T-helper 22 cell (primary cell): Measurements from ENCODE around the gene IP6K3.
A peak's percentile ranks its signal among the peaks of the same experiment; 100 is the strongest.

Source experiments
- DNase-seq: peaks from one replicate; pipeline ENCODE4 v3.0.0-alpha.2; 2020; ENCODE audit warnings: low read depth

IP6K3 gene

GRCh38 chr6:33746651-33747100 is at the start of gene IP6K3:
Gene IP6K3 (minus strand): TSS chr6:33746905. CDS start chr6:33735476, 11,429 bp downstream.
- no peak for DNase-seq

- no peak for DNase-seq
These were observed 48.4 kb upstream of the IP6K3 start for GRCh38 chr6:33794910-33795623.

- no peak for DNase-seq
These were observed 46.3 kb upstream of the IP6K3 start for GRCh38 chr6:33792981-33793380.

GRCh38 chr6:33791620-33792019 is 44.9 kb upstream of the IP6K3 start:
- DNase-seq: no peak

- no peak for DNase-seq
These were observed 44.2 kb upstream of the IP6K3 start for GRCh38 chr6:33790910-33791309.

- no peak for DNase-seq
These were observed 43.7 kb upstream of the IP6K3 start for GRCh38 chr6:33790379-33790778.

- no peak for DNase-seq
These were observed 42.8 kb upstream of the IP6K3 start for GRCh38 chr6:33789550-33789895.

GRCh38 chr6:33788694-33789549 is 42.2 kb upstream of the IP6K3 start, which contains the start of gene LEMD2:
Gene LEMD2 (minus strand): TSS chr6:33789130. CDS start chr6:33789116, 14 bp downstream.
- DNase-seq: peak; percentile 79

- peak; percentile 39 for DNase-seq
These were observed 41.4 kb upstream of the IP6K3 start for GRCh38 chr6:33787954-33788693.

- DNase-seq: no peak
These were observed 40.7 kb upstream of the IP6K3 start for GRCh38 chr6:33787346-33787953.

- no peak for DNase-seq
These were observed 40.0 kb upstream of the IP6K3 start for GRCh38 chr6:33786736-33787135.

- DNase-seq: no peak
These were observed 39.1 kb upstream of the IP6K3 start for GRCh38 chr6:33785778-33786177.

- no peak for DNase-seq
These were observed 38.1 kb upstream of the IP6K3 start for GRCh38 chr6:33784787-33785186.

- DNase-seq: no peak
These were observed 37.2 kb upstream of the IP6K3 start for GRCh38 chr6:33783781-33784520.

GRCh38 chr6:33782561-33782960 is 35.9 kb upstream of the IP6K3 start:
- DNase-seq: no peak

GRCh38 chr6:33781131-33781975 is 34.6 kb upstream of the IP6K3 start:
- DNase-seq: no peak

GRCh38 chr6:33779895-33780294 is 33.2 kb upstream of the IP6K3 start:
- no peak for DNase-seq

- no peak for DNase-seq
These were observed 32.6 kb upstream of the IP6K3 start for GRCh38 chr6:33779290-33779689.

GRCh38 chr6:33778444-33779121 is 31.9 kb upstream of the IP6K3 start:
- DNase-seq: no peak
